ENCODE results near the gene CFAP65.

Gene CFAP65

DNA sequence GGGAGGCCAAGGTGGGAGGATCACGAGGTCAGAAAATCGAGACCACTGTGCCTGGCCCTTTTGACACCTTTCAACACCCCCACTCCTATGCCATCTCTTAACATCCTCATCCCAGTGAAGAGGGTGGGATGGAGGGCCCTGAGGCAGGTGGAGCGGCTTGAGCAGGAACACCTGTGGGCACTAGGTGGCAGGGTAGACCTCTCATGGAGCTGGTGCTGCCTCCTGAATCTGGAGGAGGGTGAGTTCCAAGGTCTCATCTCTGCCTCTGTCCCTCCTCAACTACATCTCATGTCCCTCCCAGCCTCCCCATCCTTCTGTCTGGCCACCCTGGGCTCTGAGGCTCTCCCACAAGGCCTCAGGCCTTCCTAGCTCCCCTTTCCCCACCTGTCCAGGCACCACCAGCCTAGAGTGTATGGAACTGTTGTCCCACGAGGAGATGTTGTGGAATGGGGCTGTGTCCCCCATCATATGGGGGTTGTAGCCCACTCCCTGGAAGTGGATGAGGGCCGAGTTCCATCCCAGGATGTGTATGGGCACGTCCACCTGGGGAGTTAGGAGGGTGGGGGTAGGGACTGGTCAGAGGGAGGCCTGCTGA, 31.1 kb downstream of the CFAP65 start:
- ATAC-seq: no peak

DNA sequence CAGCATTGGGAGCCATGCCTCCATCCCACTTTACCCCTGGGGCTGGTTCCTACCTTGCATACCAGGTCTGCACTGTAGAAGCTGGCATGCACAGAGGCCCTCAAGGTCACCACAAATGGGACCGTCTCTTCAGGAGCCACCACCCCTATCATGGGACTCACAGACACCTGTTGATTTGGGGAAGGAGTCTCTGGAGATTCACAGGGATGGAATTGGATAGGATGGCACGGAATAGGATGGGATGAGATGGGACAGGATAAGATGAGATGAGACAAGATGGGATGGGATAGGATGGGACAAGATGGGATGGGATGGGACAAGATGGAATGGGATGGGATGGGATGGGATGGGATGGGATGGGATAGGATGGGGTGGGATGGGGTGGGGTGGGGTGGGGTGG, 32.0 kb downstream of the CFAP65 start:
- ATAC-seq: no peak

DNA sequence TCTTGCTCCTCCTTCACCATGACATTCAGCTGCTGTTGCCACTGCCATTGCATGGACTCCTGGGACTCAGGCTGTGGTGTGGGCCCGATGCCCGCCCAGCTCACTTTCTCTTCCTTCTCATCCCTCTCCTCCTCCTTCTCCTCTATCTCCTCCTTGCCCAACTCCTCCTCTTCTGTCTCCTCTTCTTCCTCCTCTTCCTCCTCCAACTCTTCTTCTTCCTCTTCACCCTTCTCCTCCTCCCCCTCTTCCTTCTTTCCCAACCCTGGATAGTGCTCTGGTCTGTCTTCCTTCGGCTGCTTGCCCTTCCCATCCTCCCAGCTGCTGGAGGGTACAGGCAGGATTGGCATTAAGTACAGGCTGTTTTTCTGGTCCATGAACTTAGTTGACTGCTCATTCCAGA, 37.3 kb downstream of the CFAP65 start:
- ATAC-seq: no peak

DNA sequence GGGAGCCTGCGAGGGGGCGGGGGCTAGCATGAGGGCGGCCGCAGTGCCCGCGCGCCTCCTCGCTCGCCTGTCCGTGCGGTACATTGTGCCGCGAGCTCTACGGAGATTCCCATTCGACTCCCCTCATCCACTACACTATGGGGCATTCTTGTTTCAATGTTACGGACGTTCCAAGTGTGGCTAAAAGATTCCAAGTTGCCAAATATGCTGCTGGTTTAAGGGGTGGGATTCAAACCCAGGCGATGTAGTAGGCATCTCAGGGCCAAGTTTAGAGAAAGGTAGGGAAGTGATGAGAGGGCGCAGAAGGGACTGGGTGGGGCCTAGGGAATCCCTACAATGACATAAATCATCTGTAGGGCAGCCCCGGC, 38.1 kb downstream of the CFAP65 start:
- no peak for ATAC-seq

DNA sequence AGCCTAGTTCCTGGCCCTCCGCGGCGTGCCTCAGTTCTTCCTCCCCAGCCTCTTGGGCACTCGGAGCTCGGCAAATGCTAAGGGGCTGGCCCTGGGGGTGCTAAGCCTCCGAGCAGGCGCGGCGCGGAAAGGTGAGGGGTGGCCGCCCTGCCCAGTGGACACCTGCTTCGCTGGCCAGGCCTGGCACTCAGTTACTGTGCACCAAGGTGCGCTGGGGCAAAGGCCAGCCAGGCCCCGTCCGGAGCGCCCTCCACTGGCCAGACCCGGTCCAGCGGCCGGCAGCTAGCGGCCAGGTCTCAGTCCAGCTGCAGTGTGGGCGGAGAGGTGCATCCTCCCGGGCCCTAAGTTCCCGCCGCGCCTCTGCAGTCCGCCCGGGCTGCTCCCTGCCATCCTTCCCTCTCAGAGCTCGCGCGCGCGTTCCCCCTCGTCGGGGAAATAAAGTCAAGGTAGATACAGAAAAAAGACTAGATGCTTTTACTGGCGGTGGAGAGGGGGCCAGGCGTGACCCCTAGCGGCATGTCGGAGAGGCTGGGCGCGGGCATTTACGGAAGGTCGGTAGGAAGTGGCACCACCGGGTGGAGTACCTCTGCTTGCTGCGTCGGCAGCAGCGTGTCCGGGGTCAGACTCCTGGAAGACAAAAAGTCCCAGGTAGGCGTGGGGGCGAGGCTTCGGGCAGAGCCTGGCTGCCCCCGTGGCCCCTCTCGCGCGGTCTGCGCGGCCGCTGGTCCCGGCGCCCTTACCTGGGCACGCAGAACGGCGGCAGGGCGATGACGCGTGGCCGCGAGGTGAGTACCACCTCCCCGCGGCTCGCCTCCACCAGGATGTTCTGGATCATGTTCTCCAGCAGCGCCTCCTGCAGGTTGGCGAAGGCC, 38.7 kb downstream of the CFAP65 start:
- ATAC-seq: peak; percentile 31 to 47

DNA sequence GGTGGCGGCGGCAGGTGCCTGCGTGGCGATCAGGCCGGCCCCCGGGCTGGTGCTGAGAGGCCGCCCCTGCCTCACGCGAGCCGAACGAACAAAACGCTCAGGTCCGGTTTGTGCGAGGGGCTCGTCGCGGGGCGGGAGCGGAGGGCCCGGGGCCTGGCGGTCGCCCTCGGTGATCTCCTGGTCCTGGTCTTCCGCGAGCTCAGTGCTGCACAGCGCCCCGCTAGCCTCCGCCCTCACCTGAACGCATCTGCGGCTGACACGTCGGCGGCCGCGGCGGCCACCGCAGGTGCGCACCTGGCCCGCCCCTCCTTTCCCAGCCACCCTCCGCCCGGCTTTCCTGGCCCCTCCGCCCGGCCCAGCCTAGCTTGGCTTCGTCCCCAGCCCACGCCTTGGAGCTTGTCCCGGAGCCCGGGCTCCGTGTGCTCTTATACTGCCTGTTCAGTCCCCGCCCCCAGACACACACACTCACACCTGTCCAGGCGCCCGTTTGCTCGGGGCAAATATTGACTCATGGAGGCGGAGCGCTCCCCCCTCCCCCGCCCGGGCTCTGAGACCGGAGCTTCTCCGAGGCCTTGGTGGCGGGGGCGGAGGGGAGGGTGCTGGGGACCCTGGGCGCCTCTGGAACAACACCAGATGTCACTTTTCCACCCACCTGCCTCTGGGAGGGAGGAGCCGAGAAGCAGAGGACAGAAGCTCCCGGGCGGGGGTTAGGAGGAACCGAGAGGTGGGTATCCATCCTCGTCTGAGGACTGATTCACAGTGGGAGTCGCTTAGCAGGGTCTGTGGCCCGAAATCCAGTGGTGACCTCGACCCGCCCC, 39.5 kb downstream of the CFAP65 start:
- ATAC-seq: peak; percentile 30 to 40

DNA sequence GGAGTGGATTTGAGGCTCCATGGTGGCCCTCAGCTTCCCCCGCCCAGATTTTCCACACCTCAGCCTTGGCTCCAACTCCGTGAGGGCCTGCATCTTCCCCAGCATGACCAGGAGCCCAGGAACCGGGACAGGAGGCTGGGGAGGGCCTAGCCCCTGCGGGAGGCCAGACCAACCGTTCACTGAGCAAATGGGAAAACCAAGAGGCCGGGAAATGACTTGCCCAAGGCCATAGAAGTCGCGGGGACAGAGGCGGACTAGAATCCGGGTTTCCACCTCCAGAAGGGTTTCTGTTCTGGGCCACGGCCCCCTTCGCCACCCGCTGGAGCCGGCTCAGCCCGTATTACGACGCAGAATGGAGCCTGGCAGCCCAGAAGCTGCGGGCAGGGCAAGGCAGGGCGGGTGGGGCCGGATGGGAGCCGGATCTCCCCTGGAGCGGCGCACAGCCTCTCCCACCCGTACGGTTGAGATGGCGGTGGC, 40.2 kb downstream of the CFAP65 start:
- no peak for ATAC-seq

DNA sequence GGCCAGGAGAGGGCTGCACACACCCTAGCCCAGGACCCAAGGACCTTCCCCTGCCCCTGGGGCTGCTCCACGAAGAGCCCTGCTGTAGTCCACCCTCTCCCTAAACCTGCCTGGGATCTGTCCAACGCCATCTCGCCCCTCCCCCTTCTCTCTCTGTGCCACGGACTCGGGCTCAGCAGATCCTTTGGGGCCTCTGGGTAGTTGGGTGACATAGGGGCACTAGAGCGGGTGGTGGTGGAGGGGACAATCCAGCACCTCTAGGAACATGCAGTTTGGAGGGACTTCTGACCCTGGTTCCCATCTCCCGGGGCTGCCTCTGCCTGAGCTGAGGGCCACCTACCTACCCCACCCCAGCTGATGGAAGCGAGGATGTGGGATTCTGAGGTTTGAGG, 40.8 kb downstream of the CFAP65 start:
- no peak for ATAC-seq

DNA sequence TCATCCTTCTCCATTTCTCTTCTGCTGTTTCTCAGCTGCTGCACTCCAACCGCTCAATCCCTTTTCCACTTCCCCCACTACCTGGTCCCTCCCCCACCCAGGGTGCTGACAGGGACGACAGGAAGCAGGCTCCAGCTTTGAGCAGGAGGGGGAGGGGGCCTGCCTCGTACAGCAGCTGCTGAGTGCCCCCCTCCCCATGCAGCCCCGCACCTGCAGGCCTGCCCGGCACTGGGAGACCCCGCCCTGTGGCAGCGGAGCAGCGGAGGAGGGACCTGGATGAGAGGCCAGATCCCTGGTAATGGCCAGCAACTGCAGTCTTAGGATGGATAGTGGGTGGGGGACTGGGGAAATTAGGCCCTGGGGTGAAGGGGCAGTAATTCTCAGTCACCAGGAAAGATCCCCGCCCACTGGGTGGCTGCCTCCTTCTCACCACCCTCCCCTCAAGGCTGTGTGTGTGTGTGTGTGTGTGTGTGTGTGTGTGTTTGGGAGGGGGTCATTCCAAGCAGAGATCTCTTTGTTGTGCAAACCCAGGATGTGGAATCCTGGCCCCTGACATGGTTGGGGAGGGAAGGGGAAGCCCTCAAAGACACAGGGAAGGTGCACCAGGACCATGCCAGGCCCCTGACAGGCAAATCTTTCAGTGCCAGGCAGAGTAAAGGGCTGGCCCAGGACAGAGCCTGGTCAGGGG, 41.3 kb downstream of the CFAP65 start:
- no peak for ATAC-seq

DNA sequence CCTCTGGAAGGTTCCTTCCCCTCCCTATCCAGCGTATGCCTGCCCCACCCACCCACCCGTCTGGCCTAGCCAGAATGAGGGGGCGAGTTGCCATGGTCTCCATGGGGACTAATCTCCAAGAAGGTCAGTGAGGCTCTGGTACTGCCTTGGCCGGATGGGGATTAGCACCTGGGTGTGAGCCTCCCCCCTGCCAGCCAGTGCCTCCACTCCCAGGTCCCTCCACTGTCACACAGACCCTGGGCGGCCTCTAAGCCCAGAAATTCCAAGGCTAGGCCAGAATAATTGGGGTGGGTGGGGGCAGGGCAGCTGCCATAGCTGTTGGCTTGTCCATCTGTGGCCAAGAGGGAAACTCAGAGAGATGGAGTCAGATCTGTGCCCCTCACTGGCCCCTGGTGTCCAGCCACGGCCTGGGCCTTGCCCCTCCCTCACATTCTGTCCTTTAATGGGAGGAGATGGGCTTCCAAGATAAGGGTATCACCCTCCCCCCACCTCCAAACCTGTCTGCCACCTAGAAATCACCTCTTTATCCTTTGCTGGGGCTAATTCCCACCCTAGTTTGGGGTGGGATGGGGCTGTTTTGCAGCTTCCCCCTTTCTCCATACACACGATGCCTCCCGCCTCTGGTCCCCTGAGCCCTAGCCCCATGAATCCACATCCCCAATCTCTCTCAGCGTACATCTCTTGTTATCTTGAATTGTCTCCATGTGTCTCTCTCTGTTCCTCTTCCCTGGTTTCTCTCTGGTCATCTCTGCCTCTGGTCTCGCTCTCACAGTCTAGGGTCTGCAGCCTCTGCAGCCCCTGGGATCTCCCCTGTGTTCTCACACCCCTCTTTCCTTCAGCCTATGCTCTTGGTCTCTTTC, 42.1 kb downstream of the CFAP65 start:
- no peak for ATAC-seq

DNA sequence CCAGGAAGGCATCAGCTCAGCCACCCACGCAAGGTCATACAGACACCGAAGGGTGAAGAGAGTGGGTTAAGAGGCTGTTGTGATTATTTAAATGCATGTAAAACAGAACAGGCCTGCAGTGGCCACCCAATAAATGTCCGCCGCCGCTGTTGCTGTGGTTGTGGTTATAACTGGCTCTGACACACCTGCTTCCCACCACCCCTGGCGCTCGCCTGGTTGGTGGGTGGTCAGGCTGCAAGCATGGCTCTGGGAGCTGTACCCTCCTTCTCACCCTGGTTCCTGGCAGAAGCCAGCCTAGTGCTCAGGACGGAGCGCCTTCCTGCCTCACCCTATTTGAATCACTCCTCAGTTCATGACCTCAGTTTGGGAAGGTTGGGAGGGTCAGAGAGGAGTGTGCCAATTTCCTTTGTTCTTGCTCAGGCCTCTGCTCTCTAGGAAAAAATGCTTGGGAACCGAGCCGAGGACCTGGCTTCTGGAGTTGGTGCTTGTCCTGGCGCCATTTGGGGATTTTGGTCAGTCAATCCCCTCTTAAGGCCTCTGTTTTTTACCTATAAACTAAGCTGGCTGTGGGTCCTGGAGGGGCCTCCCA, 42.8 kb downstream of the CFAP65 start:
- no peak for ATAC-seq

DNA sequence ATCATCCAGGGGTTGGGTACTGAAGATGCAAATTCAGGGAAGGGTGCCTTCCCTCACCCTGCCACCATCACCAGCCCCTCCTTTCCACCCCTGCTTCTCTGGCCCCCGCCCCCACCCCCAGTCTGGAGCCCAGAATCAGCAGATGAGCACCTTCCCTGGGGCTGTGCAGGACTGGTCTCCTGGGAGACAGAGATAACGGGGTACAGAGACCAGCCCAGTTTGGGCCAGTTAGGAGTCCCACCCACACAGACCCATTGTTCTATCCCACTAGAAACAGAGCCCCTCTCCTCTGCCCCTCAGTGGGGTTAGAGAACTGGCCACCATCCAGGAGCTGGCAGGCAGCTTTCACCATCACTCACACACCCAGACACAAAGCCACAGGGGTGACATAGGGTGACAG, 43.6 kb downstream of the CFAP65 start:
- ATAC-seq: no peak

DNA sequence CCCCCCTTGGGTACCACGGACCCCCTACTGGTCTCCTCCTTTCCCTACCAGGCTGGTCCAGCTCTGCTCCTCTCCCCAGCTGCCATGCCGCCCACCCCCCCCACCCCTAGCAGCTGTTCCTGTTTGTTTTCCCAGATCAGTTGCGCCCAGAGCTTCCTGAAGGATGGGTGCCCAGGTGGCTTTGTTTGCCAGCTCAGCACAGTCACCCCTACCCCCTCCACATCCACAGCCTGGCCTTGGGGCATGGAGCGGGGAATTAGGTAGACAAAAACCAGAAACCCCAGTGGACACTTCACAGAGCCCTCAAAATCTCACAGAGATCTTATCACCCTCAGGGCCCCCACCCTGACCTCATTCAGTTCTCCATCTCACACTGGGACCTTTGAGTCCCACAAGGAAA, 44.4 kb downstream of the CFAP65 start:
- ATAC-seq: no peak

DNA sequence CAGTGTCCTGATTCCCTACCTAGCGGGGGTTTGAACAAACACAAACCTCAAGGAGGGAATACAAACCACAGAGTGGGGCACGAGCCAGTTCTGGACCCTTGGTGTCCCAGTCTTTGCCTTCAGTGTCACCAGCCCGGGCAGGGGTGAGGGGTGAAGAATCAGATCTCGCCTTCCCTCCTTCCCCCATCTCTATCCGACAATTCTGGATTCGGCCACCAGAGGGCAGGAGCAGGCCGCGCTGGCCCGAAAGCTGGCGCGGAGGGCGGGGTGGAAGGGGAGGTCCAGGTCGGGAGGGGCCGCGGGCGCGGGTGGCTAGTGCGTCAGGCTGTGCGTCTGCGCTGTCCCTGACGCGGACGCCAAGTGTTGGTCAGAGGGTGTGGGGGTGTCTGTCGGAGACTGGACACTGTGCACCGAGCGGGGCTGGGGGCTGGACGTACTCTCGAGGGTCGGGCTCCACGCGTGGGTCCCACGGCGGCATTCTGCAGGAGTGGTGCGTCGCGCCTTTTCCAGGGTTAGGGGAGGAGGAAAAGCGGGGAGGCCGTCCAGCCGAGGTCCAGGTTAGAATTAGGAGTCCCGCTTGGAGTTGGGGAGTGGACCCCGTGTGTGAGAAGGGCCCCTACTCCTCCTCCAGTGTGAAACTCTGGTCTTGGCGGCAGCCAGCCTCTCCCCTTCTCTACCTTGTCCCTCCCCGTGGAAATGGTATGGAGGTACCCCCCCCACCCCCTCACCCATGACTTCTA, 45.2 kb downstream of the CFAP65 start:
- ATAC-seq: peak; percentile 69 to 72

DNA sequence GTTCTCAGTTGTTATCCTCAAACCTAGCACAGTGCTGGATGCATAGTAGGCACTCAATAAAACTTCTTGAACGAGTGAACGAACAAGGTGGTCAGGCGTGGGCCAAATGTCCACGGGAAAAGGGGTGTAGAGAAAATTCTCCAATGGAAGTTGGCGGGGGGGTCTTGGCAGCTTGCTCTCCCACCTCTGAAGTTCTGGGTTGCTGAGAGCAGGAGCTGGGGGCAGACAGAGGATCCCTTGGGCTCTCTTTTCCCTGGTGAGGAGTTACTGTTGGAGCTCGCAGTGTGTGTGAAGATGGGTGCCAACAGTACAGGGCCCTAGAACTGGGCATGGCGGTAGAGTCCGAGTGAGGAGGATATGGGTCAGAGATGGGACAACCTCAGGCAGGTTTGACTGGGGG, 45.8 kb downstream of the CFAP65 start:
- ATAC-seq: no peak

DNA sequence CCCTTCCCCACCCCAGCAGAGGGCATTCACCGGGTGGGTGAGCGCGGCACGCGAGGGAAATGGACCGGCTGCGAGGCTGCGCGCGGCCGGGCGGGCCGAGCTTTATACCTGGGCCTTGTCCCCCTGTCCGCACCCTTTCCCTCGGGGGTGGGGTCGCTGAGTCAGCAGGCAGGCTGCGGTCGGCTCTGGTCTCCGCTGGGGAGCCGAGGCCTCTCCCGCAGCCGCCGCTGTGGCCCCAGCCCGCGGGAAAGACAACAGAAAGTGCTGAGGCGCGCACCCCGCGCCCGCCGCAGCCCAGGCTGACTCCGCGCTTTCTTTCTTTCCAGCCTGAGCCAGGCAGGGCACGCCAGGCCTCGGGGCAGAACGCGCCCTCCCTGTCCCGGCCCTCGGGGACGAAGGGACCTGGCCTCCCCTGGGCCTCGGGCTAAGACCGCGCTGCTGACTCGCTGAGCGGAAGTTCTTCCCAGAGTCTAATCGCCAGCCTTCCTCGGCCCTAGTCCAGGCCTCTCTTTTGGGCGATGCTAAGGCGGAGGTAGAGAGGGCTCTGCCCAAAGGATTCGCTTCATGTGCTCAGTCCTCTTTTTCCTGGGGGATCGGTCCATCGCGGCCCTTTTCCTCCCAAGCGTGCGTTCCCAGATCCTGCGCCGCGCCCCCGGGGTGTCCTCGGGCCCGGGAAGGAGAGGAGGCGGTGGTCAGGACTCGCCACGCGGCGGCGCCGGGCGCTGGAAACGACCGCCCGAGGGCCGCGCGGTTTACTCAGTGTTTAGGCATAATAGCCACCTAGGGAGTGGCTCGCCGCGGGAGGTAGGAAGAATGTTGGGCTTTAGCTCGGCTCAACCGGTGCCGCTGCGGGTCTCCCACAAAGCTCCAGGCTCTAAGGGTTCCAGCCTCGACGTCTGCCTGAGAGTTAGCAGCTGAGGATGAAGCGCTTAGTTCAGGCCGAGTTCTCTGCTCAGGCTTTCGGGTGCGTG, 47.7 kb downstream of the CFAP65 start, which contains the start of gene CRYBA2:
Gene CRYBA2, minus strand, starts transcription at position 78 of the 971 bp plus-strand sequence. CDS start 246 bp downstream, outside the sequence.
- ATAC-seq: no peak

DNA sequence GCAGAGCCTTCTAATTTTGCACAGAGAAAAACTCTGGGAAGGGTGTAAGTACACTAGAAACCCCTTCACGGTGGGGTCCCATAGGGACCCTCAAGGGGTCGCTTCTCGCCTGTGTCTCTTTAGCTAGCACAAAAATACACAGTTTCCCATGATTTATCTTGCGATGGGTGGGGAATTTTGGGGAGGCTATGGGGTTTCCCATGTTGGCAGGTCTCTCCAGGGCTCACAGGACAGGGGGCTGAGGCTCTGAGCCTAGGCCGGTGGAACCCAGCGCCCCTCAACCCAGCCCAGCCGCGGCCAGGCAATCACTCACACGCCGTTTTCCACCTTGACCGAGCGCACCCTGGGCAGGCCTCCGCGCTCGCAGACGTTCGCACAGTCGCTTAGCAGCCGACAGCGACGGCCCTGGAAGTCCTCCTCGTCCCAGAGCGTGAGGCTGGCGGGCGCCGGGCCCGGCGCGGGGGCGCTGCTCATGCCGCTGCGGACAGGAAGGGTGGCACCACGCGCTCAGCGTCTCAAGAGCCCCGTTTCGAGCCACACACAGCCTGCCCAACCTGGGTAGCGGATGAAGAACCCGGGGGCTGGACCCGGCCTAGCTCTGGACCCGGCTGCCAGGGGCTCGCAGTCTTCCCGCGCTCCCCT, 48.5 kb downstream of the CFAP65 start:
- no peak for ATAC-seq

DNA sequence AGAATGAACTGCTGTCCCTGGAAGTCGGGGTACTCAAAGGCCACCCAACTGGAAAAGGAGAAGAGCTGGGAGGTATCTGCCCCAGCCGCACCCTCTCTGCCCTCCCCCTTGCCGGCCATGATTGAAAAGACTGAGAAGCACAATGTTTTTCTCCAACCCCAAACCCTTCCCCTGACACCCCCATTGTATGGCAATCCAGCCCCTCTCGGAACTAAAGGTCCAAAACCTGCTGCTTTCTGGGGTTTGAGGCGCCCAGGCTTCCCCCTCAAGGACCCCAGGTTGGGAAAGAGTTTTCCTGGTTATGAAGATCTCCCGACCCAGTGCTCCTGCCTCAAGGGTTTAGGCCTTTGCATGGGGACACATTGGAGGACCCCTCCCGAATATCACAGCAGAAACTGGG, 49.1 kb downstream of the CFAP65 start:
- no peak for ATAC-seq

DNA sequence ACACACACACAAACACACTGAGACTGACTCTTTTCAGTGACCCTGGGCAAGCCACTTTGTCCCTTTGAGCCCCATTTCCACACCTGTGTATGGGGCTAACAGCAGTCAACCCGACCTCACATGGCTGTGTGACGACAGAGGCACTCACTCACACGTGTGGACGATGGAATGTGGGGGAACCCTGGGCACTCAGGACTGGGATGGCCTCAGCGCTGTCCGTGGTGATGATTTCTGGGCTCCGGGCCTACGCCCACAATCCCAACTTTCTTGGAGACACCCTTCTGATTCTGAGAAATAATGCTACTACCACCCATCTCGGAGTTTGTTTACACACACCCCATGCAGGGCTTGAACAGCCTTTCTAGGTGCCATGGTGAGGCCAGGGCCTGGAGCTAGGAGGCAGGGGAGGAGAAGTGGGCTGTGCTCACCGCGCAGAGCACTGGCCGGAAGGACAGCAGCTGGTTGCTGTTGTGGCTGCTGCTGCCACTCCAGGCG, 49.6 kb downstream of the CFAP65 start:
- ATAC-seq: no peak
